Muscle of leg (tissue), 11 donors: ENCODE results near the gene SYNM. TPM values are rescaled to one million over a fixed set of nuclear protein-coding genes. Genes with fewer than 3 reads are reported as not detected.

Experiments used
- DNase-seq: peaks from one replicate; pipeline ENCODE4 v3.0.0; 2013
- H3K27ac ChIP-seq: one replicate; pipeline ENCODE4 v1.5.1; 2013; ENCODE audit warnings: mild to moderate bottlenecking, low read length, control low read depth
- H3K27me3 ChIP-seq: one replicate; pipeline ENCODE4 v1.6.1; 2013; ENCODE audit warnings: low read length; ENCODE audit not compliant: control insufficient read depth, insufficient read depth
- H3K36me3 ChIP-seq: one replicate; pipeline ENCODE4 v1.6.1; 2013; ENCODE audit warnings: low read length; ENCODE audit not compliant: control insufficient read depth, insufficient read depth
- H3K4me1 ChIP-seq: one replicate; pipeline ENCODE4 v1.6.1; 2013; ENCODE audit warnings: low read length; ENCODE audit not compliant: control insufficient read depth, insufficient read depth
- H3K4me3 ChIP-seq: one replicate; pipeline ENCODE4 v1.5.1; 2013; ENCODE audit warnings: low read length, control low read depth
- H3K9me3 ChIP-seq: replicated peaks from 2 replicates; pipeline ENCODE4 v1.6.1; 2013; ENCODE audit warnings: low read depth, low read length; ENCODE audit not compliant: control insufficient read depth
- WGBS: methylation state at CpG from one replicate; pipeline ENCODE4 v1.1.5; 2013; ENCODE audit warnings: missing lambda C conversion rate; ENCODE audit not compliant: insufficient coverage; 5-methylcytosine and 5-hydroxymethylcytosine counted together
- polyA plus RNA-seq, 8 donors: library from polyadenylated mRNA; unstranded; fragments of 120-200 nt; gene quantifications; one replicate each; pipeline versions ENCODE4 v1.2.1 to v1.2.3, GENCODE V29; 2013; ENCODE audit warnings: inconsistent platforms in 1 of 8, low replicate concordance in 1 of 8; ENCODE audit not compliant: insufficient read length in 8 of 8, insufficient read depth in 1 of 8
- total RNA-seq: library from RNA; stranded (reverse); fragments of 120-200 nt; gene quantifications from one replicate; pipeline ENCODE4 v1.2.4, GENCODE V29; 2013

The SYNM gene
- total and polyA plus RNA-seq, 9 donors = 29.4 to 66.6 (median 46.5) TPM

DNA sequence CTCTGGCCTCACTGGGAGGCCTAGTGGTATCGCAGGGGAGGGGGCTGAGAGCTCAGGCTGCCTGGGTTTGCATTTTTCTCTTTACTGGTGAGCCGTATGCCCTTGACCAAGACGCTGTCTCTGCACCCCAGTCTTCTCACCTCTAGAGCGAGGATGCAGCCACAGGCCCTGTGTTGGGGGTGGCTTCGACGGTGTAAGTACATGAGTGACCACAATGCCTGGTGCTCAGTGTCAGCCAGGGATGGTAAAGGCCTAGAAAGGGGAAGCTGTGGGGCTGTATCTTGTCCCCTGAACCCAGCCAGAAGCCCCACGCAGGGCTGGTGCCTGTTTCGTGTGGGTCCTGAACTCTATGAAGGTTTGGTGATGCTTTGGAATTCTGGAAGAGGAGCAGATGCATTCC is 19.8 kb downstream of the SYNM start:
- H3K27ac ChIP-seq = peak overlapping the region; percentile 81
- no peaks in the 10 kb centered on the region for H3K27me3 ChIP-seq
- no peaks in the 10 kb centered on the region for H3K9me3 ChIP-seq
- H3K4me1 ChIP-seq = peaks cover 42% of the 10 kb centered on the region
- WGBS = 100% methylated on average over 2 of the region's 8 CpGs
- no peak overlapping the region for H3K4me3 ChIP-seq
- peaks cover 6% of the 10 kb centered on the region for H3K36me3 ChIP-seq
- no peak for DNase-seq

DNA sequence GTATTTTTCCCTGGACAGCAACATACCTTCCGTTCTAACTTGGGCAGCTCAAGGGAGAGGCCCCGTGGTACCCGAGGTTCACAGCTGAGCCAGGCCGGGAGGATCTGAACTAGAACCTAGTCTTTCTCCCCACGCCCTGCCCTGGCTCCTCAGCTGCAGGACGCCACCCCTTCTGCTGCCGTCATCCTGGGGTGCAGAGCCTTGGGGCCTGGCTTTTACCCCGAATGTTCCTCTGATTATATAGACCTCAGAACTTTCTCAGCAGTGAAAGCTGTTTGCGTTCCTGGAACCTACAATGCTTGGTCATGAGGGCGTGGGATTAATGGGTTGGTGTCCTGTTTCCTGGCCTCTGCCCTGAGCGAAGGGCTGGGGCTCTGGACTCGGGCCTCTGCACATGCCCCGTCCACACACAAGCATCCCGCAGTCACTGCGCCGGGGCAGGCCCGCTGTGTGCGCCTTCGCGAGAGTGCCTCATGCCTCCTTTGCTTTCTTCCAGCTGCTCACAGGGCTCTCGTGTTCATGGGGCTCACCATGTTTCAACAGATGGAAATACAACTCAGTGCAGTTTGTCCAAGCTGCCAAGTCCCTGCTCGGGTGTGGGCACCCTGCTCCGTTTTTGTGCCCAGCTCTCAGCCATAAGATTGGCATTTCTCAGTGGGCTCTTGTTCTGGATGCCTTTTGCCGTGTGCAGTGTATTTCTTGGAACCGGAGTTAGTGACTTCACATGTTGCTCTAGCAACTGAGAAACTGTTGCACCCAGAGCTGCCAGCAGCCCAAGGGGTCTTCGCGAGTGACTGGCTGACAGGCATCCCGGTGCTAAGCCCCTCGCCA is 20.4 kb downstream of the SYNM start:
- H3K27me3 ChIP-seq = no peaks in the 10 kb centered on the region
- H3K36me3 ChIP-seq = peaks cover 12% of the 10 kb centered on the region
- no peak overlapping the region for H3K4me3 ChIP-seq
- 67% methylated on average over 24 of the region's 29 CpGs for WGBS
- no peaks in the 10 kb centered on the region for H3K9me3 ChIP-seq
- peak overlapping the region; percentile 81 for H3K27ac ChIP-seq
- peaks cover 38% of the 10 kb centered on the region for H3K4me1 ChIP-seq
- peak; percentile 44 for DNase-seq

DNA sequence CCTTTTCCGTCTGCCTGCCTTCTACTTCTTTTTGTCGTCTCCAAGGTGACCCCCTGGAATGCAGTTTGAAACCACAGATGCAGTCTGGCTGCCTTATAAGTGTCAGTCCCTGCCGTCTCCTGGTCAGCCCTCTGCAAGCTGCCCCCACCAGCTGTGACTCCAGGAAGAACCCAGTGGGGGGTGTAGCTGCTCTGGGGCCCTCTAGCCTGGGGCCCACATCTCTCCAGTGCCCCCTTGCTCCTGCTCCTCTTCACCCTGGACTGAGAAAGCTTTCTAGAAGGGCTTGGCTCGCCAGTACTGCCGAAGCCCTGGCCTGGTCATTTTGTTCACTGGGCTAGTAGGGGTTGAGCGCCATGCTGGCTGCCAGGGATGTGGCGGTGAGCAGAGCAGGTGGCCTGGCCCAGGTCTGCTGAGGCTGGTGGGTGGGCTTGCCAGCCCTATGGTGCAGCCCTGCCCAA is 21.3 kb downstream of the SYNM start:
- H3K9me3 ChIP-seq = no peaks in the 10 kb centered on the region
- H3K27me3 ChIP-seq = no peaks in the 10 kb centered on the region
- H3K4me3 ChIP-seq = no peak overlapping the region
- 88% methylated on average over 6 of the region's 7 CpGs for WGBS
- no peak for DNase-seq
- H3K27ac ChIP-seq = peak overlapping the region; percentile 70
- peaks cover 17% of the 10 kb centered on the region for H3K36me3 ChIP-seq
- peaks cover 35% of the 10 kb centered on the region for H3K4me1 ChIP-seq

DNA sequence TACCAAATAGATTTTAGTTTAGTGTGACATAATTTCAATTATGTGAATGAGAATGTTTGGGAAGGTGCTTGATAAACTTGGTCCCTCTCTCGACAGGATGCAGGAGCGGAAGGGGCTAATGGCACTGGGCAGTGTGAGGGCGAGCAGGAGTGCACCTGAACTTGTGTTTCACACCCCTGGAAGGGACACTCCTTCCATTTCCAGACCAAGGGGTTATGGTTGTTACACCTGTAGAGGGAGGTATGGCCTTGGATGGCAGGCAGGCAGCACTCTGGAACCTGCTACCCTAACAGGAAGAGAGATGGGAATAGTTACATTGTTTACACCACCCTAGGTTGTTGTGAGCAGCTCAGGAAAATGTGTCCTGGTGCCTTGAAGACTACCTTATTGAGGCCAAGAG is 22.1 kb downstream of the SYNM start:
- DNase-seq = no peak
- Histone ChIP-seq H3K4me3 (no peak overlapping the region), H3K36me3 (peaks cover 20% of the 10 kb centered on the region), H3K9me3 (no peaks in the 10 kb centered on the region), H3K27me3 (no peaks in the 10 kb centered on the region), H3K27ac (no peak overlapping the region), H3K4me1 (peaks cover 35% of the 10 kb centered on the region)
- no CpG with 5 or more reads among the region's 3 CpGs for WGBS

DNA sequence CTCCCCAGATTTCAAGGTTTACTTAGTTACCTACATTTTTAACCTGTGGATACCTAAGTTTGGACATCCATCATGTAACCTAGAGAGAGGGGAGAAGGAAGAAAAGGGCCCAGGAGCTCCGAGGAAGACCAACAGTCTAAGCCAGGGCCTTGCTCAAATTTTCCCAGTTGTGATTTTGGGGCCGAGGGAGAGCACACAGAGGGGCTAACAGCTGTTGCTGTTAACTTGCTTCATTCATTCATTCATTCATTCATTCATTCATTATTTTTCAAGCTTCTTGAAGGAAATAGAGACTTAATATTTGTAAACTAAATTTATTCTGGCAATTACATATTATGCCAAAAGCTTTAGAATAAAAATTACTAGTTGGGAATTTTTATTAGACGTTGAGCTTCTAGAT is 22.9 kb downstream of the SYNM start:
- Histone ChIP-seq H3K27me3 (no peaks in the 10 kb centered on the region), H3K36me3 (peaks cover 29% of the 10 kb centered on the region), H3K27ac (no peak overlapping the region), H3K4me1 (peaks cover 35% of the 10 kb centered on the region), H3K4me3 (no peak overlapping the region), H3K9me3 (no peaks in the 10 kb centered on the region)
- WGBS = no CpG with 5 or more reads among the region's 3 CpGs
- no peak for DNase-seq

DNA sequence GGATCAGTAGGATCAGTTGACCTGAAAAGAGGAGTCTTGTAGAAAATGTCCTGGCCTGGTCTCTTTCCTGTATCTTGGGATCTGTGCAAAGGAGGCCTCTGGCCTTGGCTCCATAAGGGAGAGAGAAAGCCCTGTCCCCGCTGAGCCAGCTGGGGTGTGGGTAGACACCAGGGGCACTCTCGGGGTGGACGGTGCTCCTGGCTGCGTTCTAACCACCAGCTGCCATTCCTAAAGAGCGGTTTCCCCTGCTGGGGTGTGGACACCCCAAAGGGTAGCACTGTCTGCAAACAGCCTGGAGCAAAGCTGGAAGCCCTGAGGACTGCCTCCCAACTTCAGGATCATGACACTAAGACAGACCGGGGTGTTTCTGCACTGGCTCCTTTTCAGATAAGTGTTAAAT is 23.5 kb downstream of the SYNM start:
- no peak for DNase-seq
- 82% methylated on average over 4 of the region's 6 CpGs for WGBS
- Histone ChIP-seq H3K4me3 (no peak overlapping the region), H3K27me3 (no peaks in the 10 kb centered on the region), H3K9me3 (no peaks in the 10 kb centered on the region), H3K27ac (no peak overlapping the region), H3K4me1 (peaks cover 29% of the 10 kb centered on the region), H3K36me3 (peaks cover 29% of the 10 kb centered on the region)

DNA sequence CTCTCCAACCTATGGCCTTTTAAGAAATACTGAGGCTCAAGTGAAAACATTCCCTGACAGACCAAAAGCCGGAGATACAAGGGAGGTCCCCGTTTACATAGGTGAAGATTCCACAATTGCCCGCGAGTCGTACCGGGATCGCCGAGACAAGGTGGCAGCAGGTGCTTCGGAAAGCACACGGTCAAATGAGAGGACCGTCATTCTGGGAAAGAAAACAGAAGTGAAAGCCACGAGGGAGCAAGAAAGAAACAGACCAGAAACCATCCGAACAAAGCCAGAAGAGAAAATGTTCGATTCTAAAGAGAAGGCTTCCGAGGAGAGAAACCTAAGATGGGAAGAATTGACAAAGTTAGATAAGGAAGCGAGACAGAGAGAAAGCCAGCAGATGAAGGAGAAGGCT is 24.8 kb downstream of the SYNM start:
- Histone ChIP-seq H3K9me3 (no peaks in the 10 kb centered on the region), H3K27ac (no peak overlapping the region), H3K27me3 (no peaks in the 10 kb centered on the region), H3K36me3 (peaks cover 32% of the 10 kb centered on the region), H3K4me1 (peaks cover 16% of the 10 kb centered on the region), H3K4me3 (no peak overlapping the region)
- WGBS = 87% methylated on average over 16 of the region's 16 CpGs
- no peak for DNase-seq

DNA sequence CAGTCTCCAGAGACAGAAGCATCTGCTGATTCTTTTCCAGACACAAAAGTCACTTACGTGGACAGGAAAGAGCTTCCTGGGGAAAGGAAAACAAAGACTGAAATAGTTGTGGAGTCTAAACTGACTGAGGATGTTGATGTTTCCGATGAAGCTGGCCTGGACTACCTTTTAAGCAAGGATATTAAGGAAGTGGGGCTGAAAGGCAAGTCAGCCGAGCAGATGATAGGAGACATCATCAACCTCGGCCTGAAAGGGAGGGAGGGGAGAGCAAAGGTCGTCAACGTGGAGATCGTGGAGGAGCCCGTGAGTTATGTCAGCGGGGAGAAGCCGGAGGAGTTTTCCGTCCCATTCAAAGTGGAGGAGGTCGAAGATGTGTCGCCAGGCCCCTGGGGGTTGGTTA is 25.4 kb downstream of the SYNM start:
- Histone ChIP-seq H3K27me3 (no peaks in the 10 kb centered on the region), H3K9me3 (no peaks in the 10 kb centered on the region), H3K36me3 (peaks cover 32% of the 10 kb centered on the region), H3K4me3 (no peak overlapping the region), H3K4me1 (peaks cover 10% of the 10 kb centered on the region), H3K27ac (no peak overlapping the region)
- no peak for DNase-seq
- WGBS = 79% methylated on average over 12 of the region's 13 CpGs

DNA sequence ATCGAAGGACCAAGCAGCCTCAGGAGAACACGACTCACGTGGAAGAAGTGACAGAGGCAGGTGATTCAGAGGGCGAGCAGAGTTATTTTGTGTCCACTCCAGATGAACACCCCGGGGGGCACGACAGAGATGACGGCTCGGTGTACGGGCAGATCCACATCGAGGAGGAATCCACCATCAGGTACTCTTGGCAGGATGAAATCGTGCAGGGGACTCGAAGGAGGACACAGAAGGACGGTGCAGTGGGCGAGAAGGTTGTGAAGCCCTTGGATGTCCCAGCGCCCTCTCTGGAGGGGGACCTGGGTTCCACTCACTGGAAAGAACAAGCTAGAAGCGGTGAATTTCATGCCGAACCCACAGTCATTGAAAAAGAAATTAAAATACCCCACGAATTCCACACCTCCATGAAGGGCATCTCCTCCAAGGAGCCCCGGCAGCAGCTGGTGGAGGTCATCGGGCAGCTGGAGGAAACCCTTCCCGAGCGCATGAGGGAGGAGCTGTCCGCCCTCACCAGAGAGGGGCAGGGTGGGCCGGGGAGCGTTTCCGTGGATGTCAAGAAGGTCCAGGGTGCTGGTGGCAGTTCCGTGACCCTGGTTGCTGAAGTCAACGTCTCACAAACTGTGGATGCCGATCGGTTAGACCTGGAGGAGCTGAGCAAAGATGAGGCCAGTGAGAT is 26.0 kb downstream of the SYNM start:
- no peak for DNase-seq
- H3K4me3 ChIP-seq = no peak overlapping the region
- peaks cover 32% of the 10 kb centered on the region for H3K36me3 ChIP-seq
- no peaks in the 10 kb centered on the region for H3K9me3 ChIP-seq
- no peaks in the 10 kb centered on the region for H3K27me3 ChIP-seq
- WGBS = 90% methylated on average over 24 of the region's 30 CpGs
- peaks cover 4% of the 10 kb centered on the region for H3K4me1 ChIP-seq
- H3K27ac ChIP-seq = no peak overlapping the region

DNA sequence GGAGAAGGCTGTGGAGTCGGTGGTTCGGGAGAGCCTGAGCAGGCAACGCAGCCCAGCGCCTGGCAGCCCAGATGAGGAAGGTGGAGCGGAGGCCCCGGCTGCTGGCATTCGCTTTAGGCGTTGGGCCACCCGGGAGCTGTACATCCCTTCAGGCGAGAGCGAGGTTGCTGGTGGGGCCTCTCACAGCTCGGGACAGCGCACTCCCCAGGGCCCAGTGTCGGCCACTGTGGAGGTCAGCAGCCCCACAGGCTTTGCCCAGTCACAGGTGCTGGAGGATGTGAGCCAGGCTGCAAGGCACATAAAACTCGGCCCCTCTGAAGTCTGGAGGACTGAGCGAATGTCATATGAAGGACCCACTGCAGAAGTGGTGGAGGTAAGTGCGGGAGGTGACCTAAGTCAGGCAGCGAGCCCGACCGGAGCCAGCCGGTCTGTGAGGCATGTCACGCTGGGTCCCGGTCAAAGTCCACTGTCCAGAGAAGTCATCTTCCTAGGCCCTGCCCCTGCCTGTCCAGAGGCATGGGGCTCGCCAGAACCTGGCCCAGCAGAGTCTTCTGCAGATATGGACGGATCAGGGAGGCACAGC is 26.7 kb downstream of the SYNM start:
- H3K9me3 ChIP-seq = no peaks in the 10 kb centered on the region
- H3K36me3 ChIP-seq = peaks cover 34% of the 10 kb centered on the region
- no peak for DNase-seq
- no peaks in the 10 kb centered on the region for H3K4me1 ChIP-seq
- H3K4me3 ChIP-seq = no peak overlapping the region
- no peaks in the 10 kb centered on the region for H3K27me3 ChIP-seq
- no peak overlapping the region for H3K27ac ChIP-seq
- WGBS = 91% methylated on average over 25 of the region's 25 CpGs
